ENCODE measurements around the gene TUBB. TPM values are rescaled to one million over a fixed set of nuclear protein-coding genes. Genes with fewer than 3 reads are reported as not detected.

TUBB gene
- total RNA-seq, 4 donors from 2014 or later: 151 to 351 (median 255) TPM

- H3K4me3 ChIP-seq: peak overlapping the region; percentile 58 to 90 (median 82)
- intact Hi-C loops (cut with DNase I): loop anchor here (5.0 kb wide), 2 partner anchors 81 to 141 kb away; partner anchors contain the start of gene DDR1
Measured at GRCh38 chr6:30741063-30741779, 21.1 kb downstream of the TUBB start.

DNA sequence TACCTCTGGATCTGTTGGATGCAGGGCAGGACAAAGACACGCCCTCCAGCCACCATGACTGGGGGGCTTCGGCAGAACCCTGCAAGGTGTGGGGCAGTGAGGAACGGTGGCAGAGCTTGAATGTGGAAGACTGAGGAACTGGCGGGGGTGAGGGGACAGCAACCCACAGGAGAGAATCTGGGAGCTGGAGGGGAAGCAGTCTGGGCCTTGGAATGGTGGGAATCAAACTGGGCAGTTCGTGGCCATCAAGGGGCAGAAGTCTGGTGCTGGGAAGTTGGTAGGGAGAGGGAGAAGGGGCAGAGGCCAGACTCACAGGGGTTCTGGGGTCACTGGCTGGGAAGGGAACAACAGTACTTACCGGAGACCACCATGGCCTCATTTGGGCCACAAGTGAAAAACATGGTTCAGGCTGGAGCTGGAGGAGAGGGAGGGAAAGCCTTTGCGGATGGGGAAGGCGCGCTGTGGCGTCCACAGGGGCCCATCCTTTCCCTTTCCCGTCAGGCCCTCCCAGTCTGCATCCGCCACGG lies 21.7 kb downstream of the TUBB start:
- H3K9me3 ChIP-seq: no peaks in the 10 kb centered on the region
- DNase-seq: no peak
- H3K27ac ChIP-seq: peak overlapping the region; percentile 92 to 99 (median 96)
- H3K27me3 ChIP-seq: no peaks in the 10 kb centered on the region
- TF ChIP-seq, protein P1, sequence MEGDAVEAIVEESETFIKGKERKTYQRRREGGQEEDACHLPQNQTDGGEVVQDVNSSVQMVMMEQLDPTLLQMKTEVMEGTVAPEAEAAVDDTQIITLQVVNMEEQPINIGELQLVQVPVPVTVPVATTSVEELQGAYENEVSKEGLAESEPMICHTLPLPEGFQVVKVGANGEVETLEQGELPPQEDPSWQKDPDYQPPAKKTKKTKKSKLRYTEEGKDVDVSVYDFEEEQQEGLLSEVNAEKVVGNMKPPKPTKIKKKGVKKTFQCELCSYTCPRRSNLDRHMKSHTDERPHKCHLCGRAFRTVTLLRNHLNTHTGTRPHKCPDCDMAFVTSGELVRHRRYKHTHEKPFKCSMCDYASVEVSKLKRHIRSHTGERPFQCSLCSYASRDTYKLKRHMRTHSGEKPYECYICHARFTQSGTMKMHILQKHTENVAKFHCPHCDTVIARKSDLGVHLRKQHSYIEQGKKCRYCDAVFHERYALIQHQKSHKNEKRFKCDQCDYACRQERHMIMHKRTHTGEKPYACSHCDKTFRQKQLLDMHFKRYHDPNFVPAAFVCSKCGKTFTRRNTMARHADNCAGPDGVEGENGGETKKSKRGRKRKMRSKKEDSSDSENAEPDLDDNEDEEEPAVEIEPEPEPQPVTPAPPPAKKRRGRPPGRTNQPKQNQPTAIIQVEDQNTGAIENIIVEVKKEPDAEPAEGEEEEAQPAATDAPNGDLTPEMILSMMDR (IDR thresholded peaks at IDR 0.05): no peak
- no peak for TF ChIP-seq POLR2A (IDR thresholded peaks at IDR 0.05)
- 8 to 12% methylated on average over 11 to 13 of the region's 13 CpGs for WGBS, 2 donors
- peaks cover 18 to 79% (median 40%) of the 10 kb centered on the region in 3 donors for H3K4me1 ChIP-seq
- peaks cover 4 to 43% (median 15%) of the 10 kb centered on the region in 3 donors for H3K36me3 ChIP-seq
- peak overlapping the region; percentile 58 to 90 (median 82) for H3K4me3 ChIP-seq
- intact Hi-C loops (cut with DNase I): loop anchor here (5.0 kb wide), 2 partner anchors 80 to 140 kb away; partner anchors contain the start of gene DDR1

More at GRCh38 chr6:30741063-30741779, 21.1 kb downstream of the TUBB start:
- H3K27ac ChIP-seq: peak overlapping the region; percentile 92 to 99 (median 96)
- DNase-seq: no peak
- no peaks in the 10 kb centered on the region for H3K9me3 ChIP-seq
- H3K27me3 ChIP-seq: no peaks in the 10 kb centered on the region
- 57 to 65% methylated on average over 3 to 5 of the region's 8 CpGs for WGBS, 2 donors
- H3K36me3 ChIP-seq: peaks cover 4 to 49% (median 15%) of the 10 kb centered on the region in 3 donors
- H3K4me1 ChIP-seq: peaks cover 18 to 80% (median 40%) of the 10 kb centered on the region in 3 donors
- TF ChIP-seq, protein P1 (IDR thresholded peaks at IDR 0.05): no peak
- TF ChIP-seq POLR2A (IDR thresholded peaks at IDR 0.05): no peak

DNA sequence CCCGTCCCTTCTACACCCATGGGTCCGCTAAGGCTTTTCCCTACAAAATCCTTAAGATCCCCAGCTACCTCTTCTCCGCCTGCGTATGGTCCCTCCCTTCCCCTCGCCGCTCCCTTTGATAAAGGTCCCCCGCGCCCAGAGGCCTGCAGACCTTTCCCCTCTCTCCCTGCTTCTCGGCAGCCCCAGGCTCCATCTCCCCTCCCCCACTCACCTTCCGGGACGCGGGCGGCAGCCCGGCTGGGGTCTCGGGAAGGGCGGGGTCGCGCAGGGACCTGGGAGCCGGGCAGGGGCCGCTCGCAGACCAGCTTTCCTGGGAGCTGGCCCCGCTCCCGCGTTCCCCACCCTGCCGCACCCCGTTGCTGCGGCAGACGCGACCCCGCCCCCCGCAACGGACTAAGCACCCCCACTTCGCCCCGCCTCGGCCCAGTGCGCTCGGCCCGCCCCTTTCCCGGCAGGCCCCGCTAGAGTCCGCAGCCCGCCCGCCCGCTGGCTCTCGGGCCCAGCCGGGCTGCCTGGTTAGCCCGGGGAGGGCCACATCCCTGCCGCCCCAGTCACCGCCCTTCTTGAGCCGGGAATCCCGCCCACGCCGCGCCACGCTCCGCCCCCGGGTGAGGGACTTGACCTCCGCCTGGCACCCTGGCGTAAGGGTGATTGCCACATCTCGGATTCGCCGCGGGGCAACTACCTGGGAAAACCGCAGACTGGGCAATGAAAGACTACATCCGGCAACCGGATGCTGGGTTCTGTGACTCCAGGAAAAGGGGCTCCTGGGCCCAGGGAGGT lies 22.4 kb downstream of the TUBB start, which contains the start of gene FLOT1:
Gene FLOT1, minus strand, starts transcription at position 372 of the 783 bp plus-strand sequence. CDS start 498 bp downstream, outside the sequence.
- peaks cover 18 to 79% (median 36%) of the 10 kb centered on the region in 3 donors for H3K4me1 ChIP-seq
- H3K4me3 ChIP-seq: peak within 1 kb of the TSS; percentile 58 to 90 (median 82)
- DNase-seq: peak; percentile 75
- WGBS, 2 donors: 1% methylated on average over 9 to 23 of the region's 66 CpGs
- H3K27me3 ChIP-seq: no peaks in the 10 kb centered on the region
- intact Hi-C loops (cut with DNase I): loop anchor here (5.0 kb wide), 2 partner anchors 80 to 140 kb away; partner anchors contain the start of gene DDR1
- H3K9me3 ChIP-seq: no peaks in the 10 kb centered on the region
- peak in 3 of 4 donors; percentile 37 to 74 (median 53) for TF ChIP-seq POLR2A (IDR thresholded peaks at IDR 0.05)
- TF ChIP-seq, protein P1 (IDR thresholded peaks at IDR 0.05): peak in 2 of 6 experiments; percentile 1 to 6
- H3K27ac ChIP-seq: peak within 1 kb of the TSS; percentile 92 to 99 (median 96)
- H3K36me3 ChIP-seq: peaks cover 4 to 36% (median 15%) of the 10 kb centered on the region in 3 donors

- Histone ChIP-seq H3K4me1 (peaks cover 18 to 79% (median 34%) of the 10 kb centered on the region in 3 donors), H3K9me3 (no peaks in the 10 kb centered on the region), H3K4me3 (peak overlapping the region; percentile 58 to 90 (median 82)), H3K27ac (peak overlapping the region; percentile 92 to 99 (median 96)), H3K27me3 (no peaks in the 10 kb centered on the region), H3K36me3 (peaks cover 4 to 28% (median 15%) of the 10 kb centered on the region in 3 donors)
- intact Hi-C loops (cut with DNase I): loop anchor here (5.0 kb wide), 2 partner anchors 79 to 139 kb away; partner anchors contain the start of gene DDR1
- 3 to 4% methylated on average over 44 of the region's 55 CpGs for WGBS, 2 donors
- no peak for DNase-seq
- no peak for TF ChIP-seq POLR2A (IDR thresholded peaks at IDR 0.05)
- TF ChIP-seq, protein P1 (IDR thresholded peaks at IDR 0.05): peak in 1 of 6 experiments; percentile 2
Measured at GRCh38 chr6:30743099-30744053, 23.2 kb downstream of the TUBB start.

Data from esophagus squamous epithelium (tissue), 5 donors.